ENCODE measurements around the gene RAB35.

DNA sequence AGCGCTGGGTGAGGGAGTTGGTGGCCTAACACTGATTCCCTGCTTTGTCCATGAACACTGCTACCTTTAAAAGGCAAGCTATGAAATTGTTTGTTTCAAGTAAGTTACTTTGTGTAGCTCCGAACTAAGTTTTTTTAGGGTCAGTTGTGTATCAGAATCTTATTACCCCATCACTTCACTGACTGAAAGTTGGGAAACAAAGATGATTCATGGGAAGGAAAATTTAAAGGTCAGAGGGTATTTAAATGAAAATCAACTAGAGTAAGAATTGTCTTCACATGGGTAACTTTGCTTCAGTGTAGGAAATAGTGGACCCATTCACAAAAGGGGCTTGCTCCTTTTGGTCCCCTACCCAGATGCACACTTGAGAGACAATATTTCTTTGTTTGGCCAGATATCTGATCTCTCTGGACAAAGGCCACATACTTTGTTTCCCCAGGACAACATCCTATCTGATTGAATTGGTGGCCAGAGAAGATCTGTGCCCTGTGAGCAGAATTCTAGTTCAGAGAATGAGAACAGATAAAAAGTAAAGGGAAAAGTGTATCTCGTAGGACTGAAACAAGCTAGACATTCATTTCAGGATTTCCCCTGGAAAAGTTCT lies 53.5 kb downstream of the RAB35 start:
- TF ChIP-seq POLR2A (IDR thresholded peaks at IDR 0.05; ENCODE audit: low read length): no peak
- TF ChIP-seq JUN (IDR thresholded peaks at IDR 0.05): no peak
- TF ChIP-seq, protein P1, sequence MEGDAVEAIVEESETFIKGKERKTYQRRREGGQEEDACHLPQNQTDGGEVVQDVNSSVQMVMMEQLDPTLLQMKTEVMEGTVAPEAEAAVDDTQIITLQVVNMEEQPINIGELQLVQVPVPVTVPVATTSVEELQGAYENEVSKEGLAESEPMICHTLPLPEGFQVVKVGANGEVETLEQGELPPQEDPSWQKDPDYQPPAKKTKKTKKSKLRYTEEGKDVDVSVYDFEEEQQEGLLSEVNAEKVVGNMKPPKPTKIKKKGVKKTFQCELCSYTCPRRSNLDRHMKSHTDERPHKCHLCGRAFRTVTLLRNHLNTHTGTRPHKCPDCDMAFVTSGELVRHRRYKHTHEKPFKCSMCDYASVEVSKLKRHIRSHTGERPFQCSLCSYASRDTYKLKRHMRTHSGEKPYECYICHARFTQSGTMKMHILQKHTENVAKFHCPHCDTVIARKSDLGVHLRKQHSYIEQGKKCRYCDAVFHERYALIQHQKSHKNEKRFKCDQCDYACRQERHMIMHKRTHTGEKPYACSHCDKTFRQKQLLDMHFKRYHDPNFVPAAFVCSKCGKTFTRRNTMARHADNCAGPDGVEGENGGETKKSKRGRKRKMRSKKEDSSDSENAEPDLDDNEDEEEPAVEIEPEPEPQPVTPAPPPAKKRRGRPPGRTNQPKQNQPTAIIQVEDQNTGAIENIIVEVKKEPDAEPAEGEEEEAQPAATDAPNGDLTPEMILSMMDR (IDR thresholded peaks at IDR 0.05): no peak
- TF ChIP-seq, protein P2, sequence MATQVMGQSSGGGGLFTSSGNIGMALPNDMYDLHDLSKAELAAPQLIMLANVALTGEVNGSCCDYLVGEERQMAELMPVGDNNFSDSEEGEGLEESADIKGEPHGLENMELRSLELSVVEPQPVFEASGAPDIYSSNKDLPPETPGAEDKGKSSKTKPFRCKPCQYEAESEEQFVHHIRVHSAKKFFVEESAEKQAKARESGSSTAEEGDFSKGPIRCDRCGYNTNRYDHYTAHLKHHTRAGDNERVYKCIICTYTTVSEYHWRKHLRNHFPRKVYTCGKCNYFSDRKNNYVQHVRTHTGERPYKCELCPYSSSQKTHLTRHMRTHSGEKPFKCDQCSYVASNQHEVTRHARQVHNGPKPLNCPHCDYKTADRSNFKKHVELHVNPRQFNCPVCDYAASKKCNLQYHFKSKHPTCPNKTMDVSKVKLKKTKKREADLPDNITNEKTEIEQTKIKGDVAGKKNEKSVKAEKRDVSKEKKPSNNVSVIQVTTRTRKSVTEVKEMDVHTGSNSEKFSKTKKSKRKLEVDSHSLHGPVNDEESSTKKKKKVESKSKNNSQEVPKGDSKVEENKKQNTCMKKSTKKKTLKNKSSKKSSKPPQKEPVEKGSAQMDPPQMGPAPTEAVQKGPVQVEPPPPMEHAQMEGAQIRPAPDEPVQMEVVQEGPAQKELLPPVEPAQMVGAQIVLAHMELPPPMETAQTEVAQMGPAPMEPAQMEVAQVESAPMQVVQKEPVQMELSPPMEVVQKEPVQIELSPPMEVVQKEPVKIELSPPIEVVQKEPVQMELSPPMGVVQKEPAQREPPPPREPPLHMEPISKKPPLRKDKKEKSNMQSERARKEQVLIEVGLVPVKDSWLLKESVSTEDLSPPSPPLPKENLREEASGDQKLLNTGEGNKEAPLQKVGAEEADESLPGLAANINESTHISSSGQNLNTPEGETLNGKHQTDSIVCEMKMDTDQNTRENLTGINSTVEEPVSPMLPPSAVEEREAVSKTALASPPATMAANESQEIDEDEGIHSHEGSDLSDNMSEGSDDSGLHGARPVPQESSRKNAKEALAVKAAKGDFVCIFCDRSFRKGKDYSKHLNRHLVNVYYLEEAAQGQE (IDR thresholded peaks at IDR 0.05): no peak
- no peak for TF ChIP-seq EP300 (IDR thresholded peaks at IDR 0.05)

Measured in A549 (cell line).